ENCODE results near the gene SEZ6. TPM values are rescaled to one million over a fixed set of nuclear protein-coding genes. Genes with fewer than 3 reads are reported as not detected.

Gene SEZ6
- total and polyA plus RNA-seq, 8 donors = under 0.01 to 21.4 (median 0.37) TPM; not detected in 2

DNA sequence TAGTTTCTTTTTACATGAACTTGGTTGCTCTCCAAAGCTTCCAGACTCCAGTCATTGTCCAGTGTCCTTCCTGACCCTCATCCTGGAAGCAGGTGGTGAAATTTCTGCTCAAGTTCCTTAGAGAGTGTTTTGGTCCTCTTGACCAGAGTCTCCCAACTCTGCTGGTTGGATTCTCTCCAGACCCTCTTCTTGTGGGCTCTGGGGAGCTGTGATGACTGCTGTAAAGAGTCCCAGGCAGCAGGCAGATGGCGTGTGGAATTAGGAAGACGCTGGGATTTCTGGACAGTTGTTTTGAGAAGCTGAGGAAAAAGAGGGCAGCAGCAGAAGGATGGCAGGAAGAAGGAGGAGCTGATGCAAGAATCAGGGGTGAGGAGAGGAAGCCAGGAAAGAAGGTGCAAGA, 1.6 kb upstream of the SEZ6 start:
- no peak for DNase-seq
- Histone ChIP-seq H3K27ac (no peak overlapping the region), H3K4me3 (no peak overlapping the region), H3K27me3 (peaks cover 19 to 73% (median 54%) of the 10 kb centered on the region in 3 donors), H3K4me1 (peaks cover 11 to 16% (median 13%) of the 10 kb centered on the region in 4 donors), H3K9me3 (no peaks in the 10 kb centered on the region), H3K36me3 (no peaks in the 10 kb centered on the region)
- intact Hi-C loops (cut with DNase I; ENCODE audit: low total_unique reads) = no loop called here
- WGBS, 5 donors = 28 to 55% (median 39%) methylated on average over 2 of the region's 2 CpGs
- no peak for TF ChIP-seq EP300 (IDR thresholded peaks at IDR 0.05)
- TF ChIP-seq, protein P1, sequence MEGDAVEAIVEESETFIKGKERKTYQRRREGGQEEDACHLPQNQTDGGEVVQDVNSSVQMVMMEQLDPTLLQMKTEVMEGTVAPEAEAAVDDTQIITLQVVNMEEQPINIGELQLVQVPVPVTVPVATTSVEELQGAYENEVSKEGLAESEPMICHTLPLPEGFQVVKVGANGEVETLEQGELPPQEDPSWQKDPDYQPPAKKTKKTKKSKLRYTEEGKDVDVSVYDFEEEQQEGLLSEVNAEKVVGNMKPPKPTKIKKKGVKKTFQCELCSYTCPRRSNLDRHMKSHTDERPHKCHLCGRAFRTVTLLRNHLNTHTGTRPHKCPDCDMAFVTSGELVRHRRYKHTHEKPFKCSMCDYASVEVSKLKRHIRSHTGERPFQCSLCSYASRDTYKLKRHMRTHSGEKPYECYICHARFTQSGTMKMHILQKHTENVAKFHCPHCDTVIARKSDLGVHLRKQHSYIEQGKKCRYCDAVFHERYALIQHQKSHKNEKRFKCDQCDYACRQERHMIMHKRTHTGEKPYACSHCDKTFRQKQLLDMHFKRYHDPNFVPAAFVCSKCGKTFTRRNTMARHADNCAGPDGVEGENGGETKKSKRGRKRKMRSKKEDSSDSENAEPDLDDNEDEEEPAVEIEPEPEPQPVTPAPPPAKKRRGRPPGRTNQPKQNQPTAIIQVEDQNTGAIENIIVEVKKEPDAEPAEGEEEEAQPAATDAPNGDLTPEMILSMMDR (IDR thresholded peaks at IDR 0.05) = no peak
- no peak for TF ChIP-seq POLR2AphosphoS5 (IDR thresholded peaks at IDR 0.05)
- TF ChIP-seq POLR2A (IDR thresholded peaks at IDR 0.05) = no peak

DNA sequence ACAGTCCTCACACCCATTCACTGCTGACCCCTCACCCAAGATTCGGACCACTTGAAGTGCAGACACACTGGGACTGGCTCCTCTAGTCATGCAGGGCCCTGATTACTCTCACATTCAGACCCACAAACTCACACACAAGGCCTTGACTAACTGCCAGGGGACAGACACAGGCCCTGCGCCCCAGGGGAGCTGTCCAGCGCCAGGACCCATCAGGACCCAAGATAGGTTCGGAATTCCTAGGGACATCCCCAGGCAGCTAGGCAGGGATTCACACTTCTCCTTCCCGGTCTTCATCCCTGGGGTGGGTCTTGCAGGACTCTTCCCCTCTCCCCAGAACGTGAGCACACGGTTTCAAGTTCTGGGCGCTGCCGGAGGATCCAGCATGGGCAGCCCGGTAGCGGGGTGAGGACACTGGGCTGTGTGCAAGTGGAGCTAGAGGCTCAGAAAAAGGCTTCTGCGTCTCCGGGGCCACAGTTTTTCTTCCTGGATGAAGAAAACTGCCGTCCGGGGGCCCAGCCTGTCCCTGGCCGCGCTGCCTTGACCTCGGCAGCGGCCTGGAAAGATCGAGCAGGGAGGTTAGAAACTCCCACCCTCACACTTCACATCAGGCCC, 1.6 kb downstream of the SEZ6 start:
- DNase-seq = peak in 1 of 2 donors; percentile 42
- 41 to 49% (median 45%) methylated on average over 9 to 20 of the region's 20 CpGs for WGBS, 5 donors
- no peaks in the 10 kb centered on the region for H3K9me3 ChIP-seq
- TF ChIP-seq POLR2A (IDR thresholded peaks at IDR 0.05) (no peak), EP300 (IDR thresholded peaks at IDR 0.05) (no peak), POLR2AphosphoS5 (IDR thresholded peaks at IDR 0.05) (no peak)
- TF ChIP-seq, protein P1 (IDR thresholded peaks at IDR 0.05) = no peak
- intact Hi-C loops (cut with DNase I; ENCODE audit: low total_unique reads) = no loop called here
- peaks cover 11 to 16% (median 13%) of the 10 kb centered on the region in 4 donors for H3K4me1 ChIP-seq
- no peak overlapping the region for H3K4me3 ChIP-seq
- peaks cover 19 to 69% (median 53%) of the 10 kb centered on the region in 3 donors for H3K27me3 ChIP-seq
- no peaks in the 10 kb centered on the region for H3K36me3 ChIP-seq
- H3K27ac ChIP-seq = no peak overlapping the region

DNA sequence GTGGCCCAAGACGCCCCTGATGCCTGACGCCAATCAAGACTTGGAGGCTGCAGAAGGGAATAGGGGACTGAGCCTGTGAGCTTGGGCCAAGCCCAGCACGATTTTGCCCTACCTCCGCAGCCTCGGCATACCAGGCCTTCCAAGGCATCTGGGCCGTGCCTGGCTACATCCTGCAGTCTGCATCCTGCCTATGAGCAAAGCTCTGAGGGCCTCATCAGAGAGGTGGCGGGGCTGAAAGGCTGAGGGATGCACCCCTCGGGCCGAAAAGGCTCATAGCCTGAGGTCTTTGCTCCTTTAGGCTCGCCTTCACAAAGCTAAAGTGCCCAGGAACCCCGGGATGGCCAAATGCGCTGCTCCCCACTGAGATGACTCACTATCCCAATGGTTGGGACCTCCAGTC, 2.5 kb downstream of the SEZ6 start:
- DNase-seq = no peak
- intact Hi-C loops (cut with DNase I; ENCODE audit: low total_unique reads) = no loop called here
- Histone ChIP-seq H3K36me3 (no peaks in the 10 kb centered on the region), H3K27me3 (peaks cover 19 to 72% (median 44%) of the 10 kb centered on the region in 3 donors), H3K9me3 (no peaks in the 10 kb centered on the region), H3K4me3 (no peak overlapping the region), H3K4me1 (peaks cover 11 to 16% (median 13%) of the 10 kb centered on the region in 4 donors), H3K27ac (no peak overlapping the region)
- no peak for TF ChIP-seq POLR2AphosphoS5 (IDR thresholded peaks at IDR 0.05)
- TF ChIP-seq EP300 (IDR thresholded peaks at IDR 0.05) = no peak
- TF ChIP-seq POLR2A (IDR thresholded peaks at IDR 0.05) = no peak
- WGBS, 5 donors = 62 to 72% (median 64%) methylated on average over 8 to 12 of the region's 12 CpGs

DNA sequence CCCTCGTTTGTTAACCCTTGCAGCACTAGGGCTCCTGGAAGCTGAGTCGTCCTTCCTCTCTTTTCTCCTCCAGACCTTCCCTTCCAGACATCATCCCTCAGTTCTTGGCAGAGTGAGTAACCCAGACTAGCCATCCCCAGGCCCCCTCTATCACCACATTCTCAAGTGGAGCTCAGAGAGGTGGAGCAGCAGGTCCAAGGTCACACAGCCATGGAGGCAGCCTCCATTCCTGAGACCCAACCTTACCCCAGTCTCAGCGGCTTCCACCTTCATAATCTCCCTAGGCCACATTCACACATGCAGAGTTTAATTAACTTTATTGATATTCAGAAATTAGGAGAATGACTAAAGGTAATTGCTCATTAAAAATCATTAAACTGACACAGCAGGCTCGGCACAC, 3.0 kb downstream of the SEZ6 start:
- peaks cover 19 to 72% (median 44%) of the 10 kb centered on the region in 3 donors for H3K27me3 ChIP-seq
- H3K27ac ChIP-seq = no peak overlapping the region
- H3K4me3 ChIP-seq = no peak overlapping the region
- 47 to 58% (median 48%) methylated on average over 4 of the region's 4 CpGs for WGBS, 5 donors
- H3K4me1 ChIP-seq = peaks cover 11 to 16% (median 13%) of the 10 kb centered on the region in 4 donors
- no peak for DNase-seq
- no peak for TF ChIP-seq POLR2AphosphoS5 (IDR thresholded peaks at IDR 0.05)
- no peak for TF ChIP-seq POLR2A (IDR thresholded peaks at IDR 0.05)
- no peak for TF ChIP-seq EP300 (IDR thresholded peaks at IDR 0.05)
- TF ChIP-seq, protein P1 (IDR thresholded peaks at IDR 0.05) = no peak
- H3K9me3 ChIP-seq = no peaks in the 10 kb centered on the region
- intact Hi-C loops (cut with DNase I; ENCODE audit: low total_unique reads) = no loop called here
- no peaks in the 10 kb centered on the region for H3K36me3 ChIP-seq

DNA sequence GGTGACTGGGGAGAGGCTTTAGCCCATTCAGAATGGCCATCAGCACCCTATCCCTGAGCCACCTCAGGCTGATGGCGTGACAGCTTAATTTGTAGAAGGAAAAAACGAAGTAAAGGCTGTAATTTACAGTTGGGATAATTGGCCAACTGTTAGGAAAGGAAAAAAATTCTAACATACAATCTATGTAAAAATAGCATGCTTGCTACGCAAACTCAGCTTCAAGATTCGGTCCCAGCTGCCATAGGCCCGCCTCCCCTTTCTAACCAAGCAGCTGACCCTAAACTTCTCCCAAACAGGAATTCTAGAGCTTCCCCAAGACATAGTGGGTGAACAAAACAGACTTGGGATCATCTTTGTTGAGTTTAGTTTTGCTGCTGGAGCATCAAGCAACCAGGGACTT, 4.9 kb downstream of the SEZ6 start:
- peaks cover 9 to 11% (median 9%) of the 10 kb centered on the region in 4 donors for H3K4me1 ChIP-seq
- H3K9me3 ChIP-seq = no peaks in the 10 kb centered on the region
- intact Hi-C loops (cut with DNase I; ENCODE audit: low total_unique reads) = no loop called here
- no peak for DNase-seq
- 76 to 85% (median 84%) methylated on average over 5 of the region's 5 CpGs for WGBS, 5 donors
- H3K27ac ChIP-seq = no peak overlapping the region
- no peak overlapping the region for H3K4me3 ChIP-seq
- no peak for TF ChIP-seq EP300 (IDR thresholded peaks at IDR 0.05)
- peaks cover 19 to 71% (median 33%) of the 10 kb centered on the region in 3 donors for H3K27me3 ChIP-seq
- no peaks in the 10 kb centered on the region for H3K36me3 ChIP-seq

Data from stomach (tissue), 9 donors.